HG03378 (cell line): ENCODE measurements around the gene PIEZO2.

Source experiments
- ATAC-seq: cut with Tn5 transposase; IDR thresholded peaks from one replicate; pipeline ENCODE4 v1.9.1; 2021; ENCODE audit warnings: mild to moderate bottlenecking, moderate library complexity; ENCODE audit not compliant: unreplicated experiment

The PIEZO2 gene

GRCh38 chr18:10798727-10799550, 350.4 kb downstream of the PIEZO2 start:
- ATAC-seq: no peak

GRCh38 chr18:10797896-10798295, 351.5 kb downstream of the PIEZO2 start:
- no peak for ATAC-seq

GRCh38 chr18:10794771-10795170, 354.6 kb downstream of the PIEZO2 start:
- ATAC-seq: no peak

GRCh38 chr18:10793730-10794370, 355.5 kb downstream of the PIEZO2 start:
- ATAC-seq: no peak

GRCh38 chr18:10792181-10792580, 357.2 kb downstream of the PIEZO2 start:
- ATAC-seq: no peak

GRCh38 chr18:10791169-10791831, 358.1 kb downstream of the PIEZO2 start:
- ATAC-seq: no peak

- no peak for ATAC-seq
Measured at GRCh38 chr18:10789180-10789579, 360.2 kb downstream of the PIEZO2 start.

- peak; percentile 96 for ATAC-seq
Measured at GRCh38 chr18:10787293-10787901, 362.0 kb downstream of the PIEZO2 start.

GRCh38 chr18:10785798-10786197, 363.6 kb downstream of the PIEZO2 start:
- no peak for ATAC-seq

GRCh38 chr18:10784596-10785202, 364.7 kb downstream of the PIEZO2 start:
- no peak for ATAC-seq

- ATAC-seq: no peak
Measured at GRCh38 chr18:10783941-10784340, 365.4 kb downstream of the PIEZO2 start.

GRCh38 chr18:10776493-10776892, 372.9 kb downstream of the PIEZO2 start:
- no peak for ATAC-seq

GRCh38 chr18:10775026-10775425, 374.3 kb downstream of the PIEZO2 start:
- no peak for ATAC-seq

GRCh38 chr18:10771053-10771709, 378.2 kb downstream of the PIEZO2 start:
- no peak for ATAC-seq

GRCh38 chr18:10770264-10770663, 379.1 kb downstream of the PIEZO2 start:
- no peak for ATAC-seq

GRCh38 chr18:10768221-10768620, 381.1 kb downstream of the PIEZO2 start:
- ATAC-seq: no peak

- ATAC-seq: no peak
Measured at GRCh38 chr18:10767658-10768057, 381.7 kb downstream of the PIEZO2 start.

GRCh38 chr18:10760986-10761385, 388.4 kb downstream of the PIEZO2 start:
- no peak for ATAC-seq

- ATAC-seq: no peak
Measured at GRCh38 chr18:10759241-10759640, 390.1 kb downstream of the PIEZO2 start.

GRCh38 chr18:10757946-10758345, 391.4 kb downstream of the PIEZO2 start:
- ATAC-seq: no peak
